Kidney (tissue), 14 donors: ENCODE measurements around the gene SUPT4H1. TPM values are rescaled to one million over a fixed set of nuclear protein-coding genes. Genes with fewer than 3 reads are reported as not detected.

Experiments used
- DNase-seq, 5 donors: peaks; one replicate each; pipeline ENCODE4 v3.0.0-alpha.2; 2013 to 2020
- FAIRE-seq: peaks from 2 replicates; lab custom pipeline; 2012; peaks lifted over from hg19 to GRCh38; lab: Jason Lieb, UNC
- H3K27ac ChIP-seq, 2 donors: one replicate each; pipeline ENCODE4 v1.7.0; 2013; ENCODE audit warnings: low read depth in 2 of 2, low read length in 2 of 2, inconsistent platforms in 1 of 2
- H3K27me3 ChIP-seq: one replicate; pipeline ENCODE4 v1.7.1; 2013; ENCODE audit warnings: low read length, inconsistent platforms; ENCODE audit not compliant: control insufficient read depth, insufficient read depth
- H3K36me3 ChIP-seq, 3 donors: one replicate each; pipeline versions ENCODE4 v1.7.0 to v1.7.1; 2013; ENCODE audit warnings: low read length in 3 of 3, control low read depth in 1 of 3, inconsistent platforms in 1 of 3; ENCODE audit not compliant: insufficient read depth in 3 of 3, control insufficient read depth in 2 of 3
- H3K4me1 ChIP-seq, 3 donors: one replicate each; pipeline versions ENCODE4 v1.7.0 to v1.7.1; 2013; ENCODE audit warnings: low read length in 3 of 3, inconsistent platforms in 1 of 3, low read depth in 1 of 3; ENCODE audit not compliant: control insufficient read depth in 2 of 3, insufficient read depth in 2 of 3
- H3K4me3 ChIP-seq, 3 donors: one replicate each; pipeline versions ENCODE4 v1.7.0 to v1.8.1; 2013; ENCODE audit warnings: low read length in 3 of 3, control low read depth in 1 of 3, inconsistent platforms in 1 of 3
- H3K9ac ChIP-seq, 3 donors: one replicate each; pipeline versions ENCODE4 v1.7.0 to v1.7.1; 2013; ENCODE audit warnings: low read length in 3 of 3, control low read depth in 1 of 3, inconsistent platforms in 1 of 3
- H3K9me3 ChIP-seq, 3 donors: one replicate each; pipeline versions ENCODE4 v1.7.0 to v1.7.1; 2013; ENCODE audit warnings: low read length in 3 of 3, control low read depth in 1 of 3, inconsistent platforms in 1 of 3; ENCODE audit not compliant: control insufficient read depth in 2 of 3, insufficient read depth in 1 of 3
- intact Hi-C: fragments of 100-400 bp; cut with DNase I; formaldehyde crosslinking; loops from one replicate; pipeline ENCODE4 v1.11.1; 2022
- microRNA-seq: library from miRNA; unstranded; fragments of <30 nt; microRNA quantifications from one replicate; pipeline ENCODE4 v1.2.0, GENCODE V29; 2020
- polyA plus RNA-seq: library from polyadenylated mRNA; stranded (reverse); fragments of 350-450 nt; fragmentation: Illumina TruSeq; extraction: RNeasy Lipid Tissue Mini Kit (QIAGEN cat#74804); gene quantifications from one replicate; pipeline ENCODE4 v1.2.3, GENCODE V29; 2014; ENCODE audit warnings: low read depth, low replicate concordance; ENCODE audit not compliant: insufficient read depth
- total RNA-seq: library from RNA; stranded (reverse); fragmentation: NEBNext Ultra II Directional; extraction: Animal tissue kit (Norgen Biotek cat#: 25700); gene quantifications from one replicate; pipeline ENCODE4 v1.2.1, GENCODE V29; 2021
- TF ChIP-seq, protein P1 (sequence below): IDR thresholded peaks from 3 replicates; pipeline ENCODE4 v1.5.1; 2012; ENCODE audit warnings: mild to moderate bottlenecking, moderate library complexity, borderline replicate concordance; ENCODE audit not compliant: insufficient read depth; ENCODE audit errors: extremely low read depth
- donor health status: control.
- donor health status: control.
- donor health status: control.
- donor health status: control.
- donor health status: control.
- donor health status: DM: yes; HTN: yes; CAD: no.
- donor health status: Normal renal cell carcinoma (clear cell type).

The SUPT4H1 gene
- total and polyA plus RNA-seq, 2 donors from 2014 or later: 60.5 to 129 TPM

DNA sequence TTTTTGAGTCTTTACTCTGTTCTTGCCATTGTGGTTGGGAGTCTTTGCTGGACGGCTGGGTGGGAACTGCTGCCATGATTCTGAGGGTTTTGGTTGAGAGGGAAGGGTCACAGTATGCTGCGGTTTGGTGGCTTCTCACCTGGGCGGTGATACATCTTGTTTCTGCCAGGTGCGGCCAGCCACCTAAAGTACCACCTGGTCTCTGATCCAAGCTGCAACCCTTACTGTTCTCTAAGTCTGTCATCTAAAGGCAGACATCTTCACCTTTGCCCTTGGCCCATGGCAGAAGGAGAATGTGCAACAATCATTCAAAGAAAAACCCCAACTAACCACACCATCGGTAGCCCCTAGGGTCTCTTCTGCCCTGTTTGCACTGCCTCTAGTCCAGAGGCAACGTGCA is 51.7 kb downstream of the SUPT4H1 start:
- intact Hi-C loops: loop anchor here (10.0 kb wide), 1 partner anchor 144 kb away; no protein-coding TSS in a partner anchor
- peak in 1 of 5 donors; percentile 29 for DNase-seq
- TF ChIP-seq, protein P1, sequence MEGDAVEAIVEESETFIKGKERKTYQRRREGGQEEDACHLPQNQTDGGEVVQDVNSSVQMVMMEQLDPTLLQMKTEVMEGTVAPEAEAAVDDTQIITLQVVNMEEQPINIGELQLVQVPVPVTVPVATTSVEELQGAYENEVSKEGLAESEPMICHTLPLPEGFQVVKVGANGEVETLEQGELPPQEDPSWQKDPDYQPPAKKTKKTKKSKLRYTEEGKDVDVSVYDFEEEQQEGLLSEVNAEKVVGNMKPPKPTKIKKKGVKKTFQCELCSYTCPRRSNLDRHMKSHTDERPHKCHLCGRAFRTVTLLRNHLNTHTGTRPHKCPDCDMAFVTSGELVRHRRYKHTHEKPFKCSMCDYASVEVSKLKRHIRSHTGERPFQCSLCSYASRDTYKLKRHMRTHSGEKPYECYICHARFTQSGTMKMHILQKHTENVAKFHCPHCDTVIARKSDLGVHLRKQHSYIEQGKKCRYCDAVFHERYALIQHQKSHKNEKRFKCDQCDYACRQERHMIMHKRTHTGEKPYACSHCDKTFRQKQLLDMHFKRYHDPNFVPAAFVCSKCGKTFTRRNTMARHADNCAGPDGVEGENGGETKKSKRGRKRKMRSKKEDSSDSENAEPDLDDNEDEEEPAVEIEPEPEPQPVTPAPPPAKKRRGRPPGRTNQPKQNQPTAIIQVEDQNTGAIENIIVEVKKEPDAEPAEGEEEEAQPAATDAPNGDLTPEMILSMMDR: no peak
- Histone ChIP-seq H3K36me3 (peaks cover 0 to 2% (median 0%) of the 10 kb centered on the region in 3 donors), H3K27ac (no peak overlapping the region), H3K9me3 (no peaks in the 10 kb centered on the region), H3K4me3 (no peak overlapping the region), H3K27me3 (no peaks in the 10 kb centered on the region), H3K4me1 (no peaks in the 10 kb centered on the region), H3K9ac (no peak overlapping the region)
- FAIRE-seq: no peak

Small RNA genes lying within 50 kb of the gene (microRNA-seq; reads per million reads assigned to microRNA genes)
- not detected for gene MIR4736

Other genes starting within 250 kb of the SUPT4H1 start
- 0.06 TPM for gene OR4D1, start 203.8 kb downstream of the SUPT4H1 start, total RNA-seq
- gene OR4D1, start 203.8 kb downstream of the SUPT4H1 start, polyA plus RNA-seq: not detected
- gene OR4D2, start 185.2 kb downstream of the SUPT4H1 start, total RNA-seq: not detected
- not detected for gene OR4D2, start 185.2 kb downstream of the SUPT4H1 start, polyA plus RNA-seq
- 0.19 TPM for gene EPX, start 159.5 kb downstream of the SUPT4H1 start, total RNA-seq
- gene EPX, start 159.5 kb downstream of the SUPT4H1 start, polyA plus RNA-seq: not detected
- gene MKS1, start 132.9 kb downstream of the SUPT4H1 start, total RNA-seq: 25.6 TPM
- 17.2 TPM for gene MKS1, start 132.9 kb downstream of the SUPT4H1 start, polyA plus RNA-seq
- gene LPO, start 113.6 kb downstream of the SUPT4H1 start, total RNA-seq: not detected
- not detected for gene LPO, start 113.6 kb downstream of the SUPT4H1 start, polyA plus RNA-seq
- 0.47 TPM for gene MPO, start 71.3 kb downstream of the SUPT4H1 start, total RNA-seq
- not detected for gene MPO, start 71.3 kb downstream of the SUPT4H1 start, polyA plus RNA-seq
- gene TSPOAP1, start 23.4 kb downstream of the SUPT4H1 start, total RNA-seq: 30.6 TPM
- 12.5 TPM for gene TSPOAP1, start 23.4 kb downstream of the SUPT4H1 start, polyA plus RNA-seq
- 9.5 TPM for gene RNF43, start 65.3 kb upstream of the SUPT4H1 start, total RNA-seq
- 7.8 TPM for gene RNF43, start 65.3 kb upstream of the SUPT4H1 start, polyA plus RNA-seq
- 0.19 TPM for gene HSF5, start 136.2 kb upstream of the SUPT4H1 start, total RNA-seq
- not detected for gene HSF5, start 136.2 kb upstream of the SUPT4H1 start, polyA plus RNA-seq
- 42.9 TPM for gene MTMR4, start 162.4 kb upstream of the SUPT4H1 start, total RNA-seq
- gene MTMR4, start 162.4 kb upstream of the SUPT4H1 start, polyA plus RNA-seq: 13.3 TPM